Upper lobe of right lung (tissue), 1 donor: Measurements from ENCODE around the gene NDFIP1. TPM values are rescaled to one million over a fixed set of nuclear protein-coding genes. Genes with fewer than 3 reads are reported as not detected.
A peak's percentile ranks its signal among the peaks of the same experiment; 100 is the strongest.

ENCODE experiments used
- ATAC-seq: fragments of 200-7000 bp; cut with Tn5 transposase; one replicate; pipeline ENCODE4 v1.9.1; 2020; ENCODE audit warnings: mild to moderate bottlenecking, moderate library complexity
- DNase-seq: peaks from one replicate; pipeline ENCODE4 v3.0.0-alpha.2; 2020
- H3K27ac ChIP-seq: fragments of 200-600 bp; one replicate; pipeline ENCODE4 v1.8.0; 2022
- H3K27me3 ChIP-seq: fragments of 200-600 bp; one replicate; pipeline ENCODE4 v1.8.0; 2022; ENCODE audit warnings: mild to moderate bottlenecking
- H3K36me3 ChIP-seq: fragments of 200-600 bp; one replicate; pipeline ENCODE4 v1.8.0; 2022
- H3K4me1 ChIP-seq: fragments of 200-600 bp; one replicate; pipeline ENCODE4 v1.8.0; 2022
- H3K4me3 ChIP-seq: fragments of 200-600 bp; one replicate; pipeline ENCODE4 v1.8.0; 2022; ENCODE audit warnings: mild to moderate bottlenecking
- H3K9me3 ChIP-seq: fragments of 200-600 bp; one replicate; pipeline ENCODE4 v1.8.0; 2022
- intact Hi-C: fragments of 100-400 bp; cut with DNase I; formaldehyde crosslinking; loops from one replicate; pipeline ENCODE4 v1.11.0; 2022
- total RNA-seq: library from RNA; stranded (reverse); fragmentation: NEBNext Ultra II Directional; extraction: Animal tissue kit (Norgen Biotek cat#: 25700); gene quantifications from one replicate; pipeline ENCODE4 v1.2.1, GENCODE V29; 2021
- TF ChIP-seq, protein P1 (sequence below): fragments of 200-600 bp; IDR thresholded peaks from one replicate; pipeline ENCODE4 v1.8.0; 2022; ENCODE audit warnings: antibody characterized with exemption
- donor health status: DM: no; HTN: yes; CAD: no; lungs with severe emphysema.

The NDFIP1 gene
- total RNA-seq, 1 donor from 2014 or later, result 68.1 TPM

DNA sequence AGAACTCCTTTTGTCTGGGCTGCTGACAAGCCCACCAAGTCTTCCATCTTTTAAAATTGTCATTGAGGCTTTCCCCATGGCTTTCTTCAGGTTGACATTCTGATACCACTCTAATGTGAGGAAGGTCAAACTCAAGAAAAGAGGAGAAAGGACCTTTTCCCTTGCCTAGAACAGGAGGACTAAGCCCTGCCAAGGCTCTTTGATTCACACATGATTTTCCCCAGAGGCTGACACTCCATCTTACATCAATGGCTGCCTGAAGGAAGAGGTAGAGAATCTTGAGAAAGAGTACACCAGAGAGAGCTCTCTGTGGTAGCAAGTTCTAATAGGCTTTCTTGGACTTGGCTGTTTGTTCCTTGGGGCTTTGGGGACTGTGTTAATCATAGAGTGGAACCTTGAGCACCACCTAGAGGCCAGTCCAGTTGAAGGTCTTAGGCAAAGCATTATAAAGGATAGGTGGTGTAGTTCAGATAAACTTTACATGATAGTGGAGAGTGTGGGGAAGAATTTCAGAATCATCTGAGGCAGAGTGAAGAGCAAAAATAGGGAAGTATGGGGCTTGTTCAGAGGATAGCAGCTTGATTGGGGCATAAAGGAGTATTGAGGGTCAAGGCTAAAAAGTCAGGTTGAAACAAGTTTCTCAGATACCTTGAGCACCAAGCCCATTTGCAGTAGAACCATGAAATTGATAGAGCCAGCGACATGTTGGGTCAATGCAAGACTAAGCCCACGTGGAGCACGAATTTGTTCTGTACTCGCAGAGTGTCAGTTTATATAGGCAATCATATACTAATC lies 36.7 kb downstream of the NDFIP1 start:
- TF ChIP-seq, protein P1, sequence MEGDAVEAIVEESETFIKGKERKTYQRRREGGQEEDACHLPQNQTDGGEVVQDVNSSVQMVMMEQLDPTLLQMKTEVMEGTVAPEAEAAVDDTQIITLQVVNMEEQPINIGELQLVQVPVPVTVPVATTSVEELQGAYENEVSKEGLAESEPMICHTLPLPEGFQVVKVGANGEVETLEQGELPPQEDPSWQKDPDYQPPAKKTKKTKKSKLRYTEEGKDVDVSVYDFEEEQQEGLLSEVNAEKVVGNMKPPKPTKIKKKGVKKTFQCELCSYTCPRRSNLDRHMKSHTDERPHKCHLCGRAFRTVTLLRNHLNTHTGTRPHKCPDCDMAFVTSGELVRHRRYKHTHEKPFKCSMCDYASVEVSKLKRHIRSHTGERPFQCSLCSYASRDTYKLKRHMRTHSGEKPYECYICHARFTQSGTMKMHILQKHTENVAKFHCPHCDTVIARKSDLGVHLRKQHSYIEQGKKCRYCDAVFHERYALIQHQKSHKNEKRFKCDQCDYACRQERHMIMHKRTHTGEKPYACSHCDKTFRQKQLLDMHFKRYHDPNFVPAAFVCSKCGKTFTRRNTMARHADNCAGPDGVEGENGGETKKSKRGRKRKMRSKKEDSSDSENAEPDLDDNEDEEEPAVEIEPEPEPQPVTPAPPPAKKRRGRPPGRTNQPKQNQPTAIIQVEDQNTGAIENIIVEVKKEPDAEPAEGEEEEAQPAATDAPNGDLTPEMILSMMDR, result peak; percentile 68
- DNase-seq (no peak), ATAC-seq (peak; percentile 95)
- no peaks in the 10 kb centered on the region for H3K9me3 ChIP-seq
- peaks cover 79% of the 10 kb centered on the region for H3K36me3 ChIP-seq
- H3K4me1 ChIP-seq, result no peaks in the 10 kb centered on the region
- no peak overlapping the region for H3K27ac ChIP-seq
- intact Hi-C loops, result no loop called here
- no peaks in the 10 kb centered on the region for H3K27me3 ChIP-seq
- H3K4me3 ChIP-seq, result no peak overlapping the region

DNA sequence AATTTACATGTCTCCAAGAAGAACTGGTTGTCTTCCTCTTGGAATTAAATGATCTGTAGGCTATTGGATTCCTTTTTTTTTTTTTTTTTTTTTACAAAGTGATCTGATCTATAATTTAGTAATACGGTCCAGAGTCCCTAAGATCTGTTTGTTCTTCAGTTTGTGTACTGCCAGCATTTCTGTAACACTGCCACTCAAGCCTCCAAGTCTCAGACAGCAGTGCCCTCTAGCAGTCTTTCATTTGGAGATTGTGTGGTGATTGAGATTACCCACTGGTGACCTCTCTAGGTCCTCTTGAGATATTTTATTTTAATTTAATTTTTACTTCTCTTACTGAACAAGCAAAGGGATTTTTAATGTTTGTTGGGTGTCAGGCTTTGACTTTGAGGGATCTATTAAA lies 40.8 kb downstream of the NDFIP1 start:
- no peak overlapping the region for H3K4me3 ChIP-seq
- H3K4me1 ChIP-seq, result no peaks in the 10 kb centered on the region
- peaks cover 67% of the 10 kb centered on the region for H3K36me3 ChIP-seq
- no peaks in the 10 kb centered on the region for H3K9me3 ChIP-seq
- H3K27ac ChIP-seq, result no peak overlapping the region
- ATAC-seq (no peak), DNase-seq (no peak)
- TF ChIP-seq, protein P1, result no peak
- intact Hi-C loops, result no loop called here
- no peaks in the 10 kb centered on the region for H3K27me3 ChIP-seq

DNA sequence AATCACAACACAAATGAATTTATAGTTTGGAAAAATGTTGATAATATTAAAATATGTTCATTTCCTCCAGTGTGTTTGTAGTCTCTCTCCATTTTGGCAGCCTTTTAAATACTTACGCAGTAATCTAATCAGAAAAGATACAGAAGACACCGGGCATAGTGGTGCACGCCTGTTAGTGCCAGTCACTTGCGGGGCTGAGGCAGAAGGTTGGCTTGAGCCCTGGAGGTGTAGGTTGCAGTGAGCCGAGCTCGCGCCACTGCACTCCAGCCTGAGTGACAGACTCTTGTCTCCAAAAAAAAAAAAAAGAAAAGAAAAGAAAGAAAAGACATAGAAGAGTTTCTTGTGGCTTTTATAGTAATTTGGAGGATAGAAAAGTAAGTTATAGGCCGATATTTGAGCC lies 41.9 kb downstream of the NDFIP1 start:
- H3K9me3 ChIP-seq, result no peaks in the 10 kb centered on the region
- no peaks in the 10 kb centered on the region for H3K4me1 ChIP-seq
- ATAC-seq (no peak), DNase-seq (no peak)
- H3K36me3 ChIP-seq, result peaks cover 56% of the 10 kb centered on the region
- H3K27ac ChIP-seq, result no peak overlapping the region
- H3K27me3 ChIP-seq, result no peaks in the 10 kb centered on the region
- intact Hi-C loops, result loop anchor here (5.0 kb wide), 1 partner anchor 397 kb away; no protein-coding TSS in a partner anchor
- H3K4me3 ChIP-seq, result no peak overlapping the region
- TF ChIP-seq, protein P1, result no peak

DNA sequence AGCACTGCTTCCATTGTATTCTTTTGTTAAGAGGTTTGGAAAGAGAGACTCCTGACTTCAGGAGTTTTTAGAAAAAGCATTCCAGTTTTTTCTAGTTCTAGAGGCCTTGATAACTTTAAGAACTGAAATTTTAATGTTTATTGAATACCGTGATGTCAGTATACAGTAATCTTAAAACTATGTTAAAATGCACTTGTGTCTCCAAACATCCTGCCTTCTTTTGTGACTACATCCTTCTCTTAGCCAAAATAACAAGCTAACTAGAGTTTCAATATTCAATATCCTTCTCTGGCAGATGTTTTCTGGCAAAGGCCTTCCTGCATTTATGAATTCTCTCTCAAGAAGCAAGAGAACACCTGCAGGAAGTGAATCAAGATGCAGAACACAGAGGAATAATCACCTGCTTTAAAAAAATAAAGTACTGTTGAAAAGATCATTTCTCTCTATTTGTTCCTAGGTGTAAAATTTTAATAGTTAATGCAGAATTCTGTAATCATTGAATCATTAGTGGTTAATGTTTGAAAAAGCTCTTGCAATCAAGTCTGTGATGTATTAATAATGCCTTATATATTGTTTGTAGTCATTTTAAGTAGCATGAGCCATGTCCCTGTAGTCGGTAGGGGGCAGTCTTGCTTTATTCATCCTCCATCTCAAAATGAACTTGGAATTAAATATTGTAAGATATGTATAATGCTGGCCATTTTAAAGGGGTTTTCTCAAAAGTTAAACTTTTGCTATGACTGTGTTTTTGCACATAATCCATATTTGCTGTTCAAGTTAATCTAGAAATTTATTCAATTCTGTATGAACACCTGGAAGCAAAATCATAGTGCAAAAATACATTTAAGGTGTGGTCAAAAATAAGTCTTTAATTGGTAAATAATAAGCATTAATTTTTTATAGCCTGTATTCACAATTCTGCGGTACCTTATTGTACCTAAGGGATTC lies 43.1 kb downstream of the NDFIP1 start:
- Histone ChIP-seq H3K9me3 (no peaks in the 10 kb centered on the region), H3K4me3 (no peak overlapping the region), H3K36me3 (peaks cover 44% of the 10 kb centered on the region), H3K27ac (no peak overlapping the region), H3K4me1 (no peaks in the 10 kb centered on the region), H3K27me3 (no peaks in the 10 kb centered on the region)
- DNase-seq, result no peak
- TF ChIP-seq, protein P1, result peak; percentile 86
- ATAC-seq, result peak; percentile 85
- intact Hi-C loops, result loop anchor here (5.0 kb wide), 1 partner anchor 396 kb away; no protein-coding TSS in a partner anchor

DNA sequence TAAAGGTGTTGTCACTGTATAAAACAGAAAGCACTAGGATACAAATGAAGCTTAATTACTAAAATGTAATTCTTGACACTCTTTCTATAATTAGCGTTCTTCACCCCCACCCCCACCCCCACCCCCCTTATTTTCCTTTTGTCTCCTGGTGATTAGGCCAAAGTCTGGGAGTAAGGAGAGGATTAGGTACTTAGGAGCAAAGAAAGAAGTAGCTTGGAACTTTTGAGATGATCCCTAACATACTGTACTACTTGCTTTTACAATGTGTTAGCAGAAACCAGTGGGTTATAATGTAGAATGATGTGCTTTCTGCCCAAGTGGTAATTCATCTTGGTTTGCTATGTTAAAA lies 43.8 kb downstream of the NDFIP1 start:
- no peak for DNase-seq
- H3K9me3 ChIP-seq, result no peaks in the 10 kb centered on the region
- H3K27ac ChIP-seq, result no peak overlapping the region
- no peaks in the 10 kb centered on the region for H3K4me1 ChIP-seq
- TF ChIP-seq, protein P1, result no peak
- intact Hi-C loops, result loop anchor here (5.0 kb wide), 1 partner anchor 395 kb away; no protein-coding TSS in a partner anchor
- H3K36me3 ChIP-seq, result peaks cover 37% of the 10 kb centered on the region
- no peak for ATAC-seq
- no peak overlapping the region for H3K4me3 ChIP-seq
- H3K27me3 ChIP-seq, result no peaks in the 10 kb centered on the region
